Activated T-cell treated with anti-CD3 and anti-CD28 coated beads for 48 hours (primary cell): ENCODE results near the gene SART3.

Source experiments
- DNase-seq: peaks from one replicate; pipeline ENCODE4 v3.0.0-alpha.2; 2020; ENCODE audit warnings: low read depth

SART3 gene

DNA sequence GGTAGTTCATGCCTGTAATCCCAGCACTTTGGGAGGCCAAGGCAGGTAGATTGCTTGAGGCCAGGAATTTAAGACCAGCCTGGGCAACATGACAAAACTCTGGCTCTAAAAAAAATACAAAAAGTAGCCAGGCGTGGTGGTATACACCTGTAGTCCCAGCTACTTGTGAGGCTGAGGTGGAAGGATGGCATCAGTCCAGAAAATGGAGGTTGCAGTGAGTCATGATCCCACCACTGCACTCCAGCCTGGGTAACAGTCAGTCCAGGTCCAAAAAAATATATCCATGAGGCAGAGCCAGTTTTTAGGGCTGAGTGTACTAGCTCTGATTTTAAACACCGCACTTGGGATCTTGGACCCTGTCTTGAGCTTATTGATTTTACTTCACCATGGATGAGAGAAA is 76.5 kb downstream of the SART3 start:
- no peak for DNase-seq

DNA sequence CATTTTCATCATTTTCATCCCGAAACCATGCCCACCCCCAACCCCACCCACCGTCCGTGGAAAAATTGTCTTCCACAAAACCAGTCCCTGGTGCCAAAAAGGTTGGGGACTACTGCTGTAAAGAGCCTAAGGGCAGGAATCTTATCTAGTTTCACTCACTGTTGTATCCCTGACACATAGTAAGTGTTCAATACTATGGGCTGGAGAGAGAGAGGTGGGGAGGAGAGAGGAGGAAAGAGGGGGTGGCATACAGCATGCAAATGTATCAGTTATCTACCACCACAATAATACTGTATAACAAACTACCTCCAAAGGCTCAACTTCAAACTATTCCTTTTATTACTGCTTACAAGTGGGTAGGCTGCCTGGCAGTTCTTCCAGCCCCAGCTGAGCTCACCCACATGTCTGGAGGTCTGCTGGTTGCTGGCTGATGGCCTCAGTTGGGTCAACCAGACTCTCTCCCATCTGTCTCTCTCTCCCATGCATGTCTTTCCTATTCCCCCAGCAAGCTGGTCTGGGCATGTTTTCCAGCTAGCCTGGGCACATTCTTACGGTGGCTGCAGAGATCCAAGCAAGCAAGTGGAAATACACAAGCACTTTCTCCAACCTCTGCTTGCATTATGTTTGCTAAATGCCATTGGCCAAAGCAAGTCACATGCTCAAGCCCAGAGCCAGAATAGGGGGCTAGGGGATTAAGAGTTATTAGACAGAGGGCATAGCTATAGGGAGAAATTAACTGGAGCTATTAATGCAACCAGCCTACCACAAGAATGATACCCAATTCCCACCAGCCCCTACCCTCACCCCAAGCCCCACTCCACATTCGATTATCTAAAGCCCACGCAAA is 77.5 kb downstream of the SART3 start:
- DNase-seq, result no peak

DNA sequence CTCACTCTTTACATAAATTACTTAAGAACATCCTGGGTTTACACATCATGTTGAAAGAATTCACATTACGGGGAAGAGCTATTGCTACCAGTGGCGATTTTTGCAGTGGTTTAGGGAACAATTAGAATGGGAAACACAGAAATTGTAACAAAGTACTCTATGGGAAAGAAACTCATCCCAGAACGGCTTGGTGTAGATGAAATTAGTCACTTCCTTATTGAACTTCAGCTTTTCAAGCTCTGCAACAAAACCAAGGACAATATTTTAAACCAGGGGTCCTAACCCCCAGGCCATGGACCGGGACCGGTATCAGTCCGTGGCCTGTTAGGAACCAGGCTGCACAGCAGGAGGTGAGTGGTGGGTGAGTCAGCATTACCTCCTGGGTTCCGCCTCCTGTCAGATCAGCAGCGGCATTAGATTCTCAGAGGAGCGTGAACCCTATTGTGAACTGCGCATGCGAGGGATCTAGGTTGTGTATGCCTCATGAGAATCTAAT is 78.2 kb downstream of the SART3 start:
- no peak for DNase-seq

DNA sequence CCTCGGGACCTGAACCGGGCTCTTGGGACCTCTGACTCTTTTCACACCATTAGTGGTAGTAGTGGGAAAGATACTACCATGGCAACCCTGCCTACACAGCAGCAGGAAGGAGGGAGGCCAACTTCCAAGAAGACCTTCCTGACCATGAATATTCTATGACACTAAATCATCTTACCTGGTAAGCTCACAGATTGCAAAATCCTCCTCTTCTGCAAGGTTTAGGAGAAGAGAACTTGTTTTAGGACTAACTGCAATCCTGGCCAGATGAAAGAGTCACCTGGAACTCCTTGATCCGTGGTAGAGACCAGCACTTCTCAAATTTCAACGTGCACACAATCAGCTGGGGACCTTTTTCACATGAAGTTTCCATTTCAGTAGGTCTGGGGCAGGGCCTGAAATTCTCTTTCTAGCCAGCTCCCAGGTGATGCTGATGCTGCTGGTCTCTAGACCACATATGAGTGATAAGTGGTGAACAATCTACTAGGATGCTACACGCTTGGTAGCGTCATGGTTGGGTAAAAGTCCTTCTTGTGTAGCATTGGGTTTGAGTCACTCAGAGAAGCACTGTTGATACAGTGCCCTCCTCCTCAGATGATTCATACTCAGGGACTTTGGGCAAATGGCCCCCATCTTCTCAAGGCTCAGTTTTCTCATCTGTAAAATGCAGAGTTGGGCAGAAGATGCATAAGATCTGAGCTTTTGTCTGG is 81.5 kb downstream of the SART3 start:
- no peak for DNase-seq

DNA sequence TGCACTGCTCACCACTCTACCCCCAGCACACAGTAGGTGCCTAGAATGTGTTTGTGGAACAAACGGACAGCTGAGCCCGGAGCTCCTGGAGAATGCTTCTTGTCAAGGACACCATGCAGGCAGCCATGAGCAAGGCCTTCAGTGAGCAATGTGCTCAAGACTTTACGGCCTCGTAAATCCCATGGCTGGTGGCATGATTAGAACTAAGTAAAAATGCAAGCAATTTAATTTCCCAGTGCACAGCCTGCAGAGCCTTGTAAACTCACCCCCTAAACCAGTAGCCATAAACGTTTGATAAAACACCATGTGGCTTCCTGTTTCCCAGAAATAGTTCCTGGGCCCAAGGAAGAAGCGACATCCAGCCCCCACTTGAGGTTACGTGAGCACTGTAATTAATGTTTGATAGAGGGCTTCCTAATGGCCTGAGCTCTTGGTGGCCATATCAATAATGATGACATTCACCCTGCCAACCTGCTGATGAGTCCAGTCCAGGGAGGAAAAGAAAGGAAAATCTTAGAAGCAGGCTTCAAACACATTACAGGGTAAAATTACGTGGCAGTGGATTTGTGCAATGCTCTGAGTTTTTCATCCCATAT is 82.3 kb downstream of the SART3 start:
- DNase-seq, result no peak

DNA sequence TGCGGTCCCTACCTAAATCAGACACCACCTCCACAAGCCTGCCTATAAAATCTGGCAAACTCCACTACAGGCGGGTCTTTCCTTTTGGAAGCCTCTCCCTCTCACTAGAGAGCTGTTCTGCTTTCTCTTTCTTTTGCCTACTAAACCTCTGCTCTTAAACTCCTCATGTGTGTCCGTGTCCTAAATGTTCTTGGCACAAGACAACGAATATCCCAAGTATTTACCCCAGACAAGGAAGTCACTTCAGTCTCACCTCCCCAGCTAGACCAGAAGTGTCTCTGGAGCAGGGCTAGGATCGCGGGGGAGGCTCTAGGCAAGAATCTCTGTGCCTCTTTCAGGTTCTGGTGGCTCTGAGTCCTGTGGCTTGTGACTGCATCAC is 83.1 kb downstream of the SART3 start:
- DNase-seq, result no peak

DNA sequence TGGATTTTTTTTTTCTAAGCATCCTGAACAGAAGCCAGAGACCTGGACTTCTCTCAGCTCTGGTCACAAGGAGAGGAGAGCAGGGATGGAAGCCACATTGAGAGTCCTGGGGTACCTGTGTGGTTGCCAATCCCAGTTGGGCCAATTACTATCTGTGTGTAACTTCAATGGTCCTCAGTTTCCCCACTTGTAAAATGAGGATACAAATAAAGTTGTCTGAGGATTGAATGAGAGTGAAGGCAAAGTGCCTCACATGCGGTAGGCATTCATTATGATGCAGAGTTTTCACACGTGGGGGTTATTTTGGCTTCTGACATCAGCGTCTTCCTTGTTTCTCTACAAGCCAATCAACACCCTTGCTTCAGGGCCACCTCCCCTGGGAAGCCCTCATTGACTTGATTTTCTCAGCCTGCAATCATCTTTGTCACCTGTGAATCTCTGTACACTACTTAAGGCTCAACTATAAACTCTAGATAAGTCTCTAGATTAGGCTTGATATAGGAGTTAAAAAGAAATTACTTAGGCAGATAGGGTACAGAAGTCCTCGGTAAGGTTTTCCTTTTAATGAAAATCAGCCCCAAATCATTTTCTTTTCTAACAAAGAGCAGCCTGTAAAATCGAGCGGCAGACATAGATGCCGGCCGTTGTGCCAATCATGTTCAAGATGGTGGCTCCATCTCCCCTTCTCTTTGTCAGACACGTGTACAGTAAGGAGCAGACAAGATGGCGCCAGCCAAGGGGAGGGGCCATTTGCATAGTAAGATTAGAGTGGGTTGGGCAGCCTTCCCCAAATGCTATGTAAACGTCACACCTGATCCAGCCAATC is 83.7 kb downstream of the SART3 start:
- no peak for DNase-seq

DNA sequence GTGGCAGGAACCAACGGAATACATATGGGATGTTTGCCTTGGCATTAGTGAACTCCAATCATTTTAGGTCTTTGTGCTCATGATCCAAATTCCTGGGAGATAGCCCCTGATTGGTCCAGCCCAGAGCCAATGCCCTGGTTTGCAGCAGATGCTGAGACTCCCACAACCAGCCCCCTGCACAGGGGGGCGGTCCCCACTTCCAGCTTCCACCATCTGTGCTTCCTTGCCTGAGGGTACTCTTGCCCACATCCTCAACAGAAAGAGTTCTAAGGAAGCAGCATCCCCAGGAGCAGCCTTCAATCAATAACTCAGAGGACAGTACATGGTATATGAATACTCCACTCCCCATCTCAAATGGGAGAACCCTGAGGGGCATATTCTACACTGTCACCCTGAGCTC is 85.6 kb downstream of the SART3 start:
- DNase-seq, result no peak

DNA sequence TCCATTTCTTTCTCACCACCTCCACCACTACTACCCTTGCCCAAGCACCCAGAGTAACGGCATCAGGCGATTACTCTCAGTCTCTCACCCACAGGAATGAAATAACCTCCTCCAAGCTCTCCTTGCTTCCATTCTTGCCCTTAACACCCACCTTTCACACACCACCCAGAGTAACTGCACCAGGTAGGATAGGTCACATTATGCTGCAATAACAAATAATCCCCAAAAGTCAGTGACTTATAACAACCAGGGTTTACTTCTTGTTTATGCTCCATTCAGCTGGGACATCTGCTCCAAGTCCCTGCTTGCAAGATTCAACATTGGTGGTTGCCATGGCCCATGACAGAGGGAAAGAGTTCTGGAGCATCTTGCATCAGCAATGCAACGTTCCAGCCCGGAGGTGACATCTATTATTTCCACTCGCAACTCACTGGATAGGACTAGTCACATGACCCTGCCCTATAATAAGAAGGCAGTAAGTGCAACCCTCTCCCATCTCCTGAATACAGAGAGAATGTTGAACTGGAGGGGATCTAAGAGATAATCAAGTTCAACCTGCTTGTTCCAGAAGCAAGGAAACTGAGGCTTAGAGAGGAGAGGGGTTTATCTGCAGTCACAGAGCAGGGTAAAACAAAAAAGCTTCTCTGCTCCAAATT is 87.4 kb downstream of the SART3 start:
- no peak for DNase-seq
